Smooth muscle cell of the brain vasculature (primary cell): ENCODE measurements around the gene JUND.

Experiments
- DNase-seq: peaks from one replicate; pipeline ENCODE4 v3.0.0-alpha.2; 2012; ENCODE audit warnings: low read depth, low spot score

Gene JUND

GRCh38 chr19:18239303-18239702 is 42.1 kb downstream of the JUND start:
- DNase-seq: no peak

GRCh38 chr19:18234194-18234593 is 47.2 kb downstream of the JUND start:
- DNase-seq: no peak

- DNase-seq: no peak
Observed at GRCh38 chr19:18233224-18233825, 48.1 kb downstream of the JUND start.

- DNase-seq: no peak
Observed at GRCh38 chr19:18232540-18233223, 48.7 kb downstream of the JUND start.

- no peak for DNase-seq
Observed at GRCh38 chr19:18231775-18232174, 49.6 kb downstream of the JUND start.

- no peak for DNase-seq
Observed at GRCh38 chr19:18230941-18231734, 50.3 kb downstream of the JUND start.

- no peak for DNase-seq
Observed at GRCh38 chr19:18229915-18230314, 51.5 kb downstream of the JUND start.
